ENCODE results near the gene PLBD1.

PLBD1 gene

DNA sequence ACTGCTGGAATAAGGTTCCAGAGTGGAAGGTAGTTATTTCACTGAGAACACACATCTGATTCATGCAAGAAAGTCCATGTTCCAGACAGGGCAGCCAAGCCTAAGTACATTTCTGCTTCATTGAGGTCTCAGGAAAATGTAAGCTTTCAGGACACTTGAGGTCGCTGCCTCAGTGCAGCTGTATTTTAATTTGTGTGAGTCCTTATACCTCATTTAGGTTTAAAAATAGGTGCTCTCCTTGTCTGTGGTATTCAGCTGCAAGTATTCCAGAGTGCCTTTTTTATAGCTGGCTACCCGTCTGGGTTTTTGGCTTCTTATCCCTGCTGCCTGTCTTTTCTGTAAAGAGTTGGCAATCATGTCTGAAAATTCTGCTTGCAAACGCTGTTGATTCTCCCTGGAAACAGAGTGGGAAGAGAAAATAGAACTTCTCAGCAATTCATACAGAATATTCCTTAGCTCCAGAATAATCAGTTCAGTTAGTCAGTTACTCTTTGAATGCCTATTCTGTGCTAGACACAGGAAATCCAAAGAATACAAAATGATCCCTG is 45.3 kb upstream of the PLBD1 start:
- no peaks in the 10 kb centered on the region for H3K9me2 ChIP-seq (replicated peaks; ENCODE audit: insufficient read depth, low read length)
- peak overlapping the region; percentile 36 for H3K9ac ChIP-seq (ENCODE audit: low read length)
- H3K36me3 ChIP-seq (ENCODE audit: low read length): no peaks in the 10 kb centered on the region
- H4K20me1 ChIP-seq (ENCODE audit: low read depth, low read length): no peaks in the 10 kb centered on the region
- peak overlapping the region; percentile 92 for H3K27ac ChIP-seq (ENCODE audit: low read depth, low read length)
- peaks cover 15% of the 10 kb centered on the region for H3F3A ChIP-seq (ENCODE audit: insufficient read depth)
- no peaks in the 10 kb centered on the region for H3K9me3 ChIP-seq (ENCODE audit: insufficient read depth, low read length)
- peak overlapping the region; percentile 83 for H3K4me2 ChIP-seq (ENCODE audit: low read depth, low read length, poor library complexity, severe bottlenecking)
- H2AFZ ChIP-seq (ENCODE audit: low read depth, low read length, severe bottlenecking): peak overlapping the region; percentile 59
- no peak overlapping the region for H3K4me3 ChIP-seq (ENCODE audit: insufficient read depth, low read length, poor library complexity, severe bottlenecking)
- H3K79me2 ChIP-seq (ENCODE audit: insufficient read depth, low read length): no peaks in the 10 kb centered on the region
- TF ChIP-seq, protein P1, sequence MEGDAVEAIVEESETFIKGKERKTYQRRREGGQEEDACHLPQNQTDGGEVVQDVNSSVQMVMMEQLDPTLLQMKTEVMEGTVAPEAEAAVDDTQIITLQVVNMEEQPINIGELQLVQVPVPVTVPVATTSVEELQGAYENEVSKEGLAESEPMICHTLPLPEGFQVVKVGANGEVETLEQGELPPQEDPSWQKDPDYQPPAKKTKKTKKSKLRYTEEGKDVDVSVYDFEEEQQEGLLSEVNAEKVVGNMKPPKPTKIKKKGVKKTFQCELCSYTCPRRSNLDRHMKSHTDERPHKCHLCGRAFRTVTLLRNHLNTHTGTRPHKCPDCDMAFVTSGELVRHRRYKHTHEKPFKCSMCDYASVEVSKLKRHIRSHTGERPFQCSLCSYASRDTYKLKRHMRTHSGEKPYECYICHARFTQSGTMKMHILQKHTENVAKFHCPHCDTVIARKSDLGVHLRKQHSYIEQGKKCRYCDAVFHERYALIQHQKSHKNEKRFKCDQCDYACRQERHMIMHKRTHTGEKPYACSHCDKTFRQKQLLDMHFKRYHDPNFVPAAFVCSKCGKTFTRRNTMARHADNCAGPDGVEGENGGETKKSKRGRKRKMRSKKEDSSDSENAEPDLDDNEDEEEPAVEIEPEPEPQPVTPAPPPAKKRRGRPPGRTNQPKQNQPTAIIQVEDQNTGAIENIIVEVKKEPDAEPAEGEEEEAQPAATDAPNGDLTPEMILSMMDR (IDR thresholded peaks at IDR 0.05; ENCODE audit: insufficient read depth, low read length, poor library complexity, severe bottlenecking): no peak
- TF ChIP-seq EZH2phosphoT487 (conservative IDR thresholded peaks at IDR 0.05; ENCODE audit: low read length): no peak
- no peaks in the 10 kb centered on the region for H3K27me3 ChIP-seq (ENCODE audit: low read length)

GRCh38 chr12:14612250-14612649 is 44.6 kb upstream of the PLBD1 start:
- Histone ChIP-seq H3F3A (ENCODE audit: insufficient read depth) (peaks cover 15% of the 10 kb centered on the region), H2AFZ (ENCODE audit: low read depth, low read length, severe bottlenecking) (no peak overlapping the region), H3K27me3 (ENCODE audit: low read length) (no peaks in the 10 kb centered on the region), H3K9ac (ENCODE audit: low read length) (no peak overlapping the region), H3K4me2 (ENCODE audit: low read depth, low read length, poor library complexity, severe bottlenecking) (no peak overlapping the region), H3K36me3 (ENCODE audit: low read length) (no peaks in the 10 kb centered on the region), H3K27ac (ENCODE audit: low read depth, low read length) (no peak overlapping the region), H4K20me1 (ENCODE audit: low read depth, low read length) (no peaks in the 10 kb centered on the region), H3K9me2 (replicated peaks; ENCODE audit: insufficient read depth, low read length) (no peaks in the 10 kb centered on the region), H3K79me2 (ENCODE audit: insufficient read depth, low read length) (no peaks in the 10 kb centered on the region), H3K9me3 (ENCODE audit: insufficient read depth, low read length) (no peaks in the 10 kb centered on the region), H3K4me3 (ENCODE audit: insufficient read depth, low read length, poor library complexity, severe bottlenecking) (no peak overlapping the region)
- TF ChIP-seq, protein P1 (IDR thresholded peaks at IDR 0.05; ENCODE audit: insufficient read depth, low read length, poor library complexity, severe bottlenecking): no peak
- no peak for TF ChIP-seq EZH2phosphoT487 (conservative IDR thresholded peaks at IDR 0.05; ENCODE audit: low read length)

DNA sequence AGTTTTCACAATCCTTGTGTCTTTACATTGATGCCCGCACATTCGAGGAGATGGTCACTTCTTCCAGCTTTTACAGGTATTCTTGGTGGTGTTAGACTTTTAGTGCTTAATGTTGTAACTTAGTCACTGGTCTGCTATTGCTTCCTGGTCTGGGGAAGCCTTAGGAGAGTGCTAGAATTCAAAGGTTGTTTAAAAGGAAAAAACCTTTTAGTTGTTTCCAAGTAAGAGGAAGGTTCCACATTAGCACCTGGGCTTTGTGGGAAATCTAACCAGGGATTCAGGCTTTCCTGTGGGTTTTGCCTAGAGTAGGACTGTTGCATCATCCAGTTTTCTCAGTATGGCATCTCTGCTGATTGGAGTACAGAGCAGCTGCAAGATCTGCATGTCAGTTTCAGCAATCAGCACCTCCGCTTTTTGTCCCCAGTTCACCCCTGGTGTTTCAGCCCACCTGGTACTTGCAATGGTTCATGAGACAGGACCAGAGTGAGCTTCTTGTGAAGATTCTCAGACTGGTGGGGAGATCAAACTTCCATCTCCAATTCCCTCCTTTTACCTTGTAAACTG is 44.0 kb upstream of the PLBD1 start:
- H3K9ac ChIP-seq (ENCODE audit: low read length): no peak overlapping the region
- H3K79me2 ChIP-seq (ENCODE audit: insufficient read depth, low read length): no peaks in the 10 kb centered on the region
- no peak overlapping the region for H3K4me3 ChIP-seq (ENCODE audit: insufficient read depth, low read length, poor library complexity, severe bottlenecking)
- no peaks in the 10 kb centered on the region for H4K20me1 ChIP-seq (ENCODE audit: low read depth, low read length)
- no peaks in the 10 kb centered on the region for H3K27me3 ChIP-seq (ENCODE audit: low read length)
- no peaks in the 10 kb centered on the region for H3K9me3 ChIP-seq (ENCODE audit: insufficient read depth, low read length)
- H2AFZ ChIP-seq (ENCODE audit: low read depth, low read length, severe bottlenecking): no peak overlapping the region
- H3K9me2 ChIP-seq (replicated peaks; ENCODE audit: insufficient read depth, low read length): no peaks in the 10 kb centered on the region
- no peak overlapping the region for H3K27ac ChIP-seq (ENCODE audit: low read depth, low read length)
- no peaks in the 10 kb centered on the region for H3K36me3 ChIP-seq (ENCODE audit: low read length)
- H3F3A ChIP-seq (ENCODE audit: insufficient read depth): peaks cover 15% of the 10 kb centered on the region
- TF ChIP-seq EZH2phosphoT487 (conservative IDR thresholded peaks at IDR 0.05; ENCODE audit: low read length): no peak
- TF ChIP-seq, protein P1 (IDR thresholded peaks at IDR 0.05; ENCODE audit: insufficient read depth, low read length, poor library complexity, severe bottlenecking): no peak
- H3K4me2 ChIP-seq (ENCODE audit: low read depth, low read length, poor library complexity, severe bottlenecking): no peak overlapping the region

All from SU-DHL-6 (cell line).